HepG2 (cell line): ENCODE measurements around the gene COX14. TPM values are rescaled to one million over a fixed set of nuclear protein-coding genes. Genes with fewer than 3 reads are reported as not detected.

Experiments used
- GABPA ChIP-seq, 2 experiments: IDR thresholded peaks; 2 replicates each; pipeline ENCODE4 v1.6.1; 2011 to 2016; ENCODE audit warnings: low read depth in 2 of 2, low read length in 1 of 2, missing biosample characterization in 1 of 2, missing genetic modification characterization in 1 of 2
- HDAC2 ChIP-seq: sonication (generic); formaldehyde crosslinking; IDR thresholded peaks from 2 replicates; pipeline ENCODE4 v1.4.0; 2020; ENCODE audit warnings: missing genetic modification reagents
- HNF4A ChIP-seq: sonication (generic); formaldehyde crosslinking; IDR thresholded peaks from 2 replicates; pipeline ENCODE4 v1.4.0; 2020; ENCODE audit warnings: missing genetic modification reagents
- MED8 ChIP-seq: sonication (generic); formaldehyde crosslinking; IDR thresholded peaks from 2 replicates; pipeline ENCODE4 v1.8.1; 2023; ENCODE audit warnings: mild to moderate bottlenecking, missing genetic modification reagents; ENCODE audit not compliant: insufficient replicate concordance
- RARA ChIP-seq: IDR thresholded peaks from 2 replicates; pipeline ENCODE4 v1.6.1; 2016; ENCODE audit warnings: missing genetic modification reagents, missing compliant biosample characterization
- SETDB1 ChIP-seq: sonication (generic); formaldehyde crosslinking; IDR thresholded peaks from 2 replicates; pipeline ENCODE4 v1.5.1; 2020; ENCODE audit warnings: missing genetic modification reagents, mild to moderate bottlenecking, borderline replicate concordance
- TARDBP ChIP-seq: sonication (generic); formaldehyde crosslinking; IDR thresholded peaks from 2 replicates; pipeline ENCODE4 v1.8.0; 2022; ENCODE audit warnings: mild to moderate bottlenecking, missing genetic modification reagents
- THAP11 ChIP-seq: IDR thresholded peaks from 2 replicates; pipeline ENCODE4 v1.6.1; 2016; ENCODE audit warnings: missing biosample characterization, missing genetic modification reagents
- ZBTB42 ChIP-seq: sonication (generic); formaldehyde crosslinking; IDR thresholded peaks from 2 replicates; pipeline ENCODE4 v1.5.0; 2020; ENCODE audit warnings: mild to moderate bottlenecking, missing genetic modification reagents
- ZNF350 ChIP-seq: sonication (generic); formaldehyde crosslinking; IDR thresholded peaks from 2 replicates; pipeline ENCODE4 v1.4.0; 2020; ENCODE audit warnings: mild to moderate bottlenecking, low read depth, missing genetic modification reagents, borderline replicate concordance
- ZNF713 ChIP-seq: sonication (generic); formaldehyde crosslinking; IDR thresholded peaks from 2 replicates; pipeline ENCODE4 v1.4.0; 2020; ENCODE audit warnings: mild to moderate bottlenecking, missing genetic modification reagents
- polyA plus RNA-seq, 8 experiments: library from polyadenylated mRNA; depleted of rRNA in 3 of 8; stranded (reverse) in 7 of 8; unstranded in 1 of 8; fragments of >200 nt; fragmentation: Illumina TruSeq in 4 of 8; extraction: Trizol in 4 of 8; gene quantifications; 2 replicates each; pipeline versions ENCODE4 v1.2.1 to v1.2.3, GENCODE V29; 2011 to 2016; ENCODE audit warnings: low read depth in 4 of 8, missing spikeins in 1 of 8, mixed read lengths in 1 of 8; ENCODE audit not compliant: insufficient read depth in 1 of 8
- total RNA-seq, 5 experiments: library from RNA; depleted of rRNA; stranded (reverse); fragments of >200 nt; fragmentation: Illumina TruSeq; extraction: Trizol; gene quantifications; 2 replicates each; pipeline ENCODE4 v1.2.3, GENCODE V29; 2016; ENCODE audit warnings: low read depth in 1 of 5
- TF ChIP-seq, protein P1 (sequence below), 2 experiments: sonication (generic) in 1 of 2; formaldehyde crosslinking in 1 of 2; IDR thresholded peaks; 2 replicates each; pipeline versions ENCODE4 v1.5.1 to v1.6.1; 2011 to 2020; ENCODE audit warnings: borderline replicate concordance in 1 of 2, low read depth in 1 of 2, low read length in 1 of 2, mild to moderate bottlenecking in 1 of 2, missing genetic modification reagents in 1 of 2, moderate library complexity in 1 of 2
- TF ChIP-seq, protein P2 (sequence below): sonication (generic); formaldehyde crosslinking; IDR thresholded peaks from 2 replicates; pipeline ENCODE4 v1.5.1; 2020; ENCODE audit warnings: mild to moderate bottlenecking, missing genetic modification reagents, moderate library complexity
- TF ChIP-seq, protein P3 (sequence below): sonication (generic); formaldehyde crosslinking; IDR thresholded peaks from 2 replicates; pipeline ENCODE4 v1.4.0; 2020; ENCODE audit warnings: mild to moderate bottlenecking, missing genetic modification reagents
- TF ChIP-seq, protein P4 (sequence below): sonication (generic); formaldehyde crosslinking; IDR thresholded peaks from 2 replicates; pipeline ENCODE4 v1.4.0; 2020; ENCODE audit warnings: missing genetic modification reagents
- TF ChIP-seq, protein P5 (sequence below): sonication (generic); formaldehyde crosslinking; IDR thresholded peaks from 2 replicates; pipeline ENCODE4 v1.9.0; 2022; ENCODE audit warnings: low read depth, missing genetic modification reagents

The COX14 gene
- total and polyA plus RNA-seq, 2 of the 13 experiments (the other 11 are each of a cell fraction or from before 2014, with no cell fraction given) = 53.0 to 71.6 TPM

- TF ChIP-seq, protein P1, sequence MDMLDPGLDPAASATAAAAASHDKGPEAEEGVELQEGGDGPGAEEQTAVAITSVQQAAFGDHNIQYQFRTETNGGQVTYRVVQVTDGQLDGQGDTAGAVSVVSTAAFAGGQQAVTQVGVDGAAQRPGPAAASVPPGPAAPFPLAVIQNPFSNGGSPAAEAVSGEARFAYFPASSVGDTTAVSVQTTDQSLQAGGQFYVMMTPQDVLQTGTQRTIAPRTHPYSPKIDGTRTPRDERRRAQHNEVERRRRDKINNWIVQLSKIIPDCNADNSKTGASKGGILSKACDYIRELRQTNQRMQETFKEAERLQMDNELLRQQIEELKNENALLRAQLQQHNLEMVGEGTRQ (IDR thresholded peaks at IDR 0.05; ENCODE audit: low read depth, low read length) = no peak
- TF ChIP-seq, protein P1 (CRISPR knock-in tag; IDR thresholded peaks at IDR 0.05; ENCODE audit: borderline replicate concordance) = no peak
- TF ChIP-seq, protein P2, sequence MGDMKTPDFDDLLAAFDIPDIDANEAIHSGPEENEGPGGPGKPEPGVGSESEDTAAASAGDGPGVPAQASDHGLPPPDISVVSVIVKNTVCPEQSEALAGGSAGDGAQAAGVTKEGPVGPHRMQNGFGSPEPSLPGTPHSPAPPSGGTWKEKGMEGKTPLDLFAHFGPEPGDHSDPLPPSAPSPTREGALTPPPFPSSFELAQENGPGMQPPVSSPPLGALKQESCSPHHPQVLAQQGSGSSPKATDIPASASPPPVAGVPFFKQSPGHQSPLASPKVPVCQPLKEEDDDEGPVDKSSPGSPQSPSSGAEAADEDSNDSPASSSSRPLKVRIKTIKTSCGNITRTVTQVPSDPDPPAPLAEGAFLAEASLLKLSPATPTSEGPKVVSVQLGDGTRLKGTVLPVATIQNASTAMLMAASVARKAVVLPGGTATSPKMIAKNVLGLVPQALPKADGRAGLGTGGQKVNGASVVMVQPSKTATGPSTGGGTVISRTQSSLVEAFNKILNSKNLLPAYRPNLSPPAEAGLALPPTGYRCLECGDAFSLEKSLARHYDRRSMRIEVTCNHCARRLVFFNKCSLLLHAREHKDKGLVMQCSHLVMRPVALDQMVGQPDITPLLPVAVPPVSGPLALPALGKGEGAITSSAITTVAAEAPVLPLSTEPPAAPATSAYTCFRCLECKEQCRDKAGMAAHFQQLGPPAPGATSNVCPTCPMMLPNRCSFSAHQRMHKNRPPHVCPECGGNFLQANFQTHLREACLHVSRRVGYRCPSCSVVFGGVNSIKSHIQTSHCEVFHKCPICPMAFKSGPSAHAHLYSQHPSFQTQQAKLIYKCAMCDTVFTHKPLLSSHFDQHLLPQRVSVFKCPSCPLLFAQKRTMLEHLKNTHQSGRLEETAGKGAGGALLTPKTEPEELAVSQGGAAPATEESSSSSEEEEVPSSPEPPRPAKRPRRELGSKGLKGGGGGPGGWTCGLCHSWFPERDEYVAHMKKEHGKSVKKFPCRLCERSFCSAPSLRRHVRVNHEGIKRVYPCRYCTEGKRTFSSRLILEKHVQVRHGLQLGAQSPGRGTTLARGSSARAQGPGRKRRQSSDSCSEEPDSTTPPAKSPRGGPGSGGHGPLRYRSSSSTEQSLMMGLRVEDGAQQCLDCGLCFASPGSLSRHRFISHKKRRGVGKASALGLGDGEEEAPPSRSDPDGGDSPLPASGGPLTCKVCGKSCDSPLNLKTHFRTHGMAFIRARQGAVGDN (CRISPR knock-in tag) = peak; percentile 74
- 0 out of 2 replicates have a peak, but pooled peaks have one; percentile 60 for TF ChIP-seq ZBTB42 (CRISPR knock-in tag)
- no peak for TF ChIP-seq SETDB1 (CRISPR knock-in tag)
- peak; percentile 18; the same call in 1 of the 2 replicates for TF ChIP-seq HDAC2
- TF ChIP-seq THAP11 = peak; percentile 32
- TF ChIP-seq GABPA (IDR thresholded peaks at IDR 0.05; ENCODE audit: low read depth, low read length) = no peak
- no peak for TF ChIP-seq GABPA (CRISPR knock-in tag; IDR thresholded peaks at IDR 0.05; ENCODE audit: low read depth)
- peak; percentile 59; the same call in 1 of the 2 replicates for TF ChIP-seq RARA (CRISPR knock-in tag)
- TF ChIP-seq, protein P3, sequence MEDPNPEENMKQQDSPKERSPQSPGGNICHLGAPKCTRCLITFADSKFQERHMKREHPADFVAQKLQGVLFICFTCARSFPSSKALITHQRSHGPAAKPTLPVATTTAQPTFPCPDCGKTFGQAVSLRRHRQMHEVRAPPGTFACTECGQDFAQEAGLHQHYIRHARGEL (CRISPR knock-in tag) = 0 out of 2 replicates have a peak, but pooled peaks have one; percentile 17
- no peak for TF ChIP-seq ZNF713 (CRISPR knock-in tag)
- peak; percentile 51; the same call in 1 of the 2 replicates for TF ChIP-seq ZNF350 (CRISPR knock-in tag)
- TF ChIP-seq HNF4A (CRISPR knock-in tag) = peak; percentile 81
- peak; percentile 32; the same call in 1 of the 2 replicates for TF ChIP-seq TARDBP (CRISPR knock-in tag)
- TF ChIP-seq, protein P4, sequence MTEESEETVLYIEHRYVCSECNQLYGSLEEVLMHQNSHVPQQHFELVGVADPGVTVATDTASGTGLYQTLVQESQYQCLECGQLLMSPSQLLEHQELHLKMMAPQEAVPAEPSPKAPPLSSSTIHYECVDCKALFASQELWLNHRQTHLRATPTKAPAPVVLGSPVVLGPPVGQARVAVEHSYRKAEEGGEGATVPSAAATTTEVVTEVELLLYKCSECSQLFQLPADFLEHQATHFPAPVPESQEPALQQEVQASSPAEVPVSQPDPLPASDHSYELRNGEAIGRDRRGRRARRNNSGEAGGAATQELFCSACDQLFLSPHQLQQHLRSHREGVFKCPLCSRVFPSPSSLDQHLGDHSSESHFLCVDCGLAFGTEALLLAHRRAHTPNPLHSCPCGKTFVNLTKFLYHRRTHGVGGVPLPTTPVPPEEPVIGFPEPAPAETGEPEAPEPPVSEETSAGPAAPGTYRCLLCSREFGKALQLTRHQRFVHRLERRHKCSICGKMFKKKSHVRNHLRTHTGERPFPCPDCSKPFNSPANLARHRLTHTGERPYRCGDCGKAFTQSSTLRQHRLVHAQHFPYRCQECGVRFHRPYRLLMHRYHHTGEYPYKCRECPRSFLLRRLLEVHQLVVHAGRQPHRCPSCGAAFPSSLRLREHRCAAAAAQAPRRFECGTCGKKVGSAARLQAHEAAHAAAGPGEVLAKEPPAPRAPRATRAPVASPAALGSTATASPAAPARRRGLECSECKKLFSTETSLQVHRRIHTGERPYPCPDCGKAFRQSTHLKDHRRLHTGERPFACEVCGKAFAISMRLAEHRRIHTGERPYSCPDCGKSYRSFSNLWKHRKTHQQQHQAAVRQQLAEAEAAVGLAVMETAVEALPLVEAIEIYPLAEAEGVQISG = peak; percentile 46; the same call in 1 of the 2 replicates
- TF ChIP-seq, protein P5, sequence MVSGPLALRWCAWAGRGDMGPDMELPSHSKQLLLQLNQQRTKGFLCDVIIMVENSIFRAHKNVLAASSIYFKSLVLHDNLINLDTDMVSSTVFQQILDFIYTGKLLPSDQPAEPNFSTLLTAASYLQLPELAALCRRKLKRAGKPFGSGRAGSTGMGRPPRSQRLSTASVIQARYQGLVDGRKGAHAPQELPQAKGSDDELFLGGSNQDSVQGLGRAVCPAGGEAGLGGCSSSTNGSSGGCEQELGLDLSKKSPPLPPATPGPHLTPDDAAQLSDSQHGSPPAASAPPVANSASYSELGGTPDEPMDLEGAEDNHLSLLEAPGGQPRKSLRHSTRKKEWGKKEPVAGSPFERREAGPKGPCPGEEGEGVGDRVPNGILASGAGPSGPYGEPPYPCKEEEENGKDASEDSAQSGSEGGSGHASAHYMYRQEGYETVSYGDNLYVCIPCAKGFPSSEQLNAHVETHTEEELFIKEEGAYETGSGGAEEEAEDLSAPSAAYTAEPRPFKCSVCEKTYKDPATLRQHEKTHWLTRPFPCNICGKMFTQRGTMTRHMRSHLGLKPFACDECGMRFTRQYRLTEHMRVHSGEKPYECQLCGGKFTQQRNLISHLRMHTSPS (CRISPR knock-in tag) = peak; percentile 84; the same call in 1 of the 2 replicates
- TF ChIP-seq MED8 = no peak
Observed at GRCh38 chr12:50110127-50110761, 1.8 kb upstream of the COX14 start (continued).
